Peyer's patch (tissue), 4 donors: ENCODE results near the gene USP37.

Experiments
- CTCF ChIP-seq, 6 experiments: fragments of 450-650 bp in 4 of 6; fragments of 200-600 bp in 2 of 6; sonication (generic) in 1 of 6; IDR thresholded peaks; one replicate each; pipeline ENCODE4 v1.5.1; 2017 to 2019; ENCODE audit warnings: antibody characterized with exemption in 6 of 6, mild to moderate bottlenecking in 3 of 6, moderate library complexity in 1 of 6
- POLR2A ChIP-seq, 2 donors: fragments of 450-650 bp; IDR thresholded peaks; one replicate each; pipeline ENCODE4 v1.5.1; 2017; ENCODE audit warnings: antibody characterized with exemption in 2 of 2, mild to moderate bottlenecking in 2 of 2, moderate library complexity in 2 of 2

- TF ChIP-seq CTCF (IDR thresholded peaks at IDR 0.05) (no peak), POLR2A (IDR thresholded peaks at IDR 0.05) (no peak)
Measured at GRCh38 chr2:218428846-218429558, 139.1 kb downstream of the USP37 start.
